Smooth muscle cell (in vitro differentiated cells): ENCODE data around the gene FTCD. TPM values are rescaled to one million over a fixed set of nuclear protein-coding genes. Genes with fewer than 3 reads are reported as not detected.
"Not testable (repeated sequence)": the region's sequence is repeated elsewhere in the genome, so short reads cannot be mapped to it uniquely, and the experiment has no call there.

Source experiments
- DNase-seq: peaks from one replicate; lab custom pipeline; 2025; ENCODE audit not compliant: unreplicated experiment; lab: John Stamatoyannopoulos, UW
- H2AFZ ChIP-seq: fragments of 200-600 bp; sonication (generic); 2 replicates; pipeline ENCODE4 v1.6.0; 2016; ENCODE audit warnings: antibody characterized with exemption, low read depth, mild to moderate bottlenecking
- H3F3A ChIP-seq: fragments of 200-600 bp; sonication (generic); 2 replicates; pipeline ENCODE4 v1.6.0; 2017; ENCODE audit warnings: antibody characterized with exemption, low read depth
- H3K27ac ChIP-seq: fragments of 200-600 bp; sonication (generic); 2 replicates; pipeline ENCODE4 v1.5.1; 2016; ENCODE audit warnings: low read depth, mild to moderate bottlenecking
- H3K27me3 ChIP-seq: fragments of 200-600 bp; sonication (generic); 2 replicates; pipeline ENCODE4 v1.6.1; 2016; ENCODE audit warnings: low read depth, mild to moderate bottlenecking
- H3K36me3 ChIP-seq: fragments of 200-600 bp; sonication (generic); 2 replicates; pipeline ENCODE4 v1.5.1; 2016; ENCODE audit warnings: low read depth
- H3K4me1 ChIP-seq: fragments of 200-600 bp; sonication (generic); 2 replicates; pipeline ENCODE4 v1.5.1; 2016; ENCODE audit warnings: low read depth
- H3K4me2 ChIP-seq: fragments of 200-600 bp; sonication (generic); 2 replicates; pipeline ENCODE4 v1.6.0; 2016; ENCODE audit warnings: mild to moderate bottlenecking
- H3K4me3 ChIP-seq: fragments of 200-600 bp; sonication (generic); 2 replicates; pipeline ENCODE4 v1.5.1; 2016; ENCODE audit warnings: mild to moderate bottlenecking
- H3K79me2 ChIP-seq: fragments of 200-600 bp; sonication (generic); 2 replicates; pipeline ENCODE4 v1.6.0; 2016; ENCODE audit warnings: low read depth, mild to moderate bottlenecking
- H3K9ac ChIP-seq: fragments of 200-600 bp; sonication (generic); 2 replicates; pipeline ENCODE4 v1.6.0; 2016; ENCODE audit warnings: low read depth
- H3K9me3 ChIP-seq: fragments of 200-600 bp; sonication (generic); replicated peaks from 2 replicates; pipeline ENCODE4 v1.5.1; 2016; ENCODE audit warnings: low read depth
- H4K20me1 ChIP-seq: fragments of 200-600 bp; sonication (generic); 2 replicates; pipeline ENCODE4 v1.6.0; 2016; ENCODE audit warnings: low read depth
- CTCF ChIP-seq: fragments of 200-600 bp; sonication (generic); IDR thresholded peaks from 2 replicates; pipeline ENCODE4 v1.5.1; 2017; ENCODE audit warnings: borderline replicate concordance, mild to moderate bottlenecking, antibody characterized with exemption; ENCODE audit not compliant: insufficient read depth, poor library complexity, severe bottlenecking
- WGBS: methylation state at CpG from one replicate; pipeline ENCODE4 v1.1.7; 2016; ENCODE audit warnings: low lambda C conversion rate; 5-methylcytosine and 5-hydroxymethylcytosine counted together
- polyA plus RNA-seq: library from polyadenylated mRNA; unstranded; fragments of >200 nt; fragmentation: Nextera tagmentation; extraction: Ambion mirVana; gene quantifications from 2 replicates; pipeline ENCODE4 v1.2.1, GENCODE V29; 2016
- total RNA-seq: library from RNA; depleted of rRNA; stranded (reverse); fragments of >200 nt; gene quantifications from 2 replicates; pipeline ENCODE4 v1.2.3, GENCODE V29; 2014

The FTCD gene
- total and polyA plus RNA-seq, 2 experiments from 2014 or later: 1.3 to 15.2 TPM

GRCh38 chr21:46171585-46171984 is 16.2 kb upstream of the FTCD start:
- no peaks in the 10 kb centered on the region for H3K9me3 ChIP-seq
- H4K20me1 ChIP-seq: peaks cover 8% of the 10 kb centered on the region
- no peak for DNase-seq
- TF ChIP-seq CTCF: no peak
- no peaks in the 10 kb centered on the region for H3F3A ChIP-seq
- no peak overlapping the region for H3K27ac ChIP-seq
- H3K4me2 ChIP-seq: no peak overlapping the region
- peaks cover 5% of the 10 kb centered on the region for H3K79me2 ChIP-seq
- H2AFZ ChIP-seq: no peak overlapping the region
- H3K4me3 ChIP-seq: no peak overlapping the region
- no peaks in the 10 kb centered on the region for H3K36me3 ChIP-seq
- H3K9ac ChIP-seq: no peak overlapping the region
- H3K27me3 ChIP-seq: no peaks in the 10 kb centered on the region
- 97% methylated on average over 2 of the region's 2 CpGs for WGBS
- H3K4me1 ChIP-seq: no peaks in the 10 kb centered on the region

- not testable (repeated sequence) for H3K4me3 ChIP-seq, DNase-seq, H3K4me1 ChIP-seq, H3F3A ChIP-seq, H3K4me2 ChIP-seq, H2AFZ ChIP-seq, H3K27ac ChIP-seq, H3K79me2 ChIP-seq, H3K9me3 ChIP-seq, H4K20me1 ChIP-seq, H3K27me3 ChIP-seq, H3K9ac ChIP-seq, H3K36me3 ChIP-seq
- WGBS: 94% methylated on average over 1 of the region's 1 CpG
Observed at GRCh38 chr21:46170436-46171193, 15.2 kb upstream of the FTCD start.

GRCh38 chr21:46168659-46169386 is 13.4 kb upstream of the FTCD start:
- peaks cover 8% of the 10 kb centered on the region for H4K20me1 ChIP-seq
- H3K27ac ChIP-seq: no peak overlapping the region
- TF ChIP-seq CTCF: no peak
- no peak overlapping the region for H2AFZ ChIP-seq
- H3K9ac ChIP-seq: no peak overlapping the region
- no peak overlapping the region for H3K4me3 ChIP-seq
- H3K9me3 ChIP-seq: no peaks in the 10 kb centered on the region
- whole genome bisulfite sequencing: 94% methylated on average over 8 of the region's 8 CpGs
- H3F3A ChIP-seq: no peaks in the 10 kb centered on the region
- H3K27me3 ChIP-seq: no peaks in the 10 kb centered on the region
- H3K4me2 ChIP-seq: no peak overlapping the region
- no peaks in the 10 kb centered on the region for H3K36me3 ChIP-seq
- no peak for DNase-seq
- no peaks in the 10 kb centered on the region for H3K79me2 ChIP-seq
- no peaks in the 10 kb centered on the region for H3K4me1 ChIP-seq

- Histone ChIP-seq H2AFZ (no peak overlapping the region), H3K4me3 (no peak overlapping the region), H3F3A (no peaks in the 10 kb centered on the region), H3K36me3 (no peaks in the 10 kb centered on the region), H3K9ac (no peak overlapping the region), H3K4me1 (no peaks in the 10 kb centered on the region), H3K27me3 (no peaks in the 10 kb centered on the region), H3K27ac (no peak overlapping the region), H3K9me3 (no peaks in the 10 kb centered on the region), H4K20me1 (peaks cover 3% of the 10 kb centered on the region), H3K79me2 (no peaks in the 10 kb centered on the region), H3K4me2 (no peak overlapping the region)
- no peak for DNase-seq
- TF ChIP-seq CTCF: no peak
- WGBS: 96% methylated on average over 14 of the region's 14 CpGs
Observed at GRCh38 chr21:46168238-46168637, 12.9 kb upstream of the FTCD start.
